H1 (cell line): ENCODE measurements around the gene KCTD17. TPM values are rescaled to one million over a fixed set of nuclear protein-coding genes. Genes with fewer than 3 reads are reported as not detected.

Source experiments
- GTF2F1 ChIP-seq: IDR thresholded peaks from 2 replicates; pipeline ENCODE4 v1.6.1; 2012; ENCODE audit warnings: low read depth, low read length, improper control_type of control experiment, borderline replicate concordance
- JUN ChIP-seq: IDR thresholded peaks from 2 replicates; pipeline ENCODE4 v1.6.1; 2011; ENCODE audit warnings: low read depth, mild to moderate bottlenecking, improper control_type of control experiment, low read length
- POLR2A ChIP-seq, 2 experiments: IDR thresholded peaks; 1 replicate in 1 of 2; 2 replicates in 1 of 2; pipeline ENCODE4 v1.6.1; 2011; ENCODE audit warnings: low read depth in 2 of 2, low read length in 2 of 2, mild to moderate bottlenecking in 2 of 2; ENCODE audit errors: control extremely low read depth in 1 of 2
- RAD21 ChIP-seq, 2 experiments: IDR thresholded peaks in 1 of 2; conservative IDR thresholded peaks in 1 of 2; 2 replicates each; pipeline ENCODE4 v1.6.1; 2011; ENCODE audit warnings: low read depth in 2 of 2, low read length in 2 of 2, improper control_type of control experiment in 1 of 2, inconsistent platforms in 1 of 2, mild to moderate bottlenecking in 1 of 2, moderate library complexity in 1 of 2
- RFX5 ChIP-seq: IDR thresholded peaks from 2 replicates; pipeline ENCODE4 v1.6.1; 2011; ENCODE audit warnings: low read depth, low read length, improper control_type of control experiment, borderline replicate concordance
- SP2 ChIP-seq: IDR thresholded peaks from 2 replicates; pipeline ENCODE4 v1.6.1; 2012; ENCODE audit warnings: mild to moderate bottlenecking, low read length, inconsistent platforms
- SP4 ChIP-seq: IDR thresholded peaks from 2 replicates; pipeline ENCODE4 v1.6.1; 2012; ENCODE audit warnings: low read length, inconsistent platforms
- polyA plus RNA-seq, 7 experiments: library from polyadenylated mRNA; depleted of rRNA in 3 of 7; stranded (reverse) in 5 of 7; unstranded in 2 of 7; fragments of >200 nt in 5 of 7; fragments of 200-250 nt in 2 of 7; gene quantifications; 1 replicate in 5 of 7; 2 replicates in 1 of 7; 4 replicates in 1 of 7; pipeline versions ENCODE4 v1.2.1 to v1.2.3, GENCODE V29; 2011 to 2013; ENCODE audit warnings: missing spikeins in 2 of 7, mixed read lengths in 2 of 7
- total RNA-seq: library from RNA; stranded (reverse); fragmentation: NEBNext Ultra II Directional; extraction: Animal tissue kit (Norgen Biotek cat#: 25700); gene quantifications from 2 replicates; pipeline ENCODE4 v1.2.1, GENCODE V29; 2021

KCTD17 gene
- total and polyA plus RNA-seq, 2 of the 8 experiments (the other 6 are each of a cell fraction or from before 2014, with no cell fraction given) = 39.4 to 44.0 TPM

DNA sequence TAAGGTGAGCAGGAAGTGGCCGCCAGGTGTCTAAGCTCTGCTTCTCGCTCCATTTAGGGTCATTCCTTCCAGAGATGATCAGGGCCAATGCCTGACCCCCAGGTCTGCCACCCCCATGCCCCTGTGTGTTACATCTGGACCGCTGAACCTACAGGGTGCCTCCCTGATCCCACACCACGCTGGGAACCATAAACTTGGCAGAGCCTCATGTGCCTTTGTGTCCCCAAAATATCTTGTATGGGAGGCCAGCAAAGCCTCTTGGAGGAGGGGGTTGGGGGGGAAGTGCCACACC is 36.0 kb upstream of the KCTD17 start (continued):
- TF ChIP-seq RFX5 = no peak
- TF ChIP-seq RAD21 (IDR thresholded peaks at IDR 0.05 in 1 of 2, conservative IDR thresholded peaks at IDR 0.05 in 1 of 2; ENCODE audit: low read depth in 2 of 2, low read length in 2 of 2) = no peak
- no peak for TF ChIP-seq SP2
- no peak for TF ChIP-seq SP4
- TF ChIP-seq JUN = no peak
- no peak for TF ChIP-seq POLR2A (IDR thresholded peaks at IDR 0.05; ENCODE audit: control extremely low read depth in 1 of 2, low read depth in 2 of 2, low read length in 2 of 2)
- TF ChIP-seq GTF2F1 = no peak
- TF ChIP-seq, all 59 proteins: peak for 0
